ENCODE results near the gene VPS52. TPM values are rescaled to one million over a fixed set of nuclear protein-coding genes. Genes with fewer than 3 reads are reported as not detected.
A peak's percentile ranks its signal among the peaks of the same experiment; 100 is the strongest.

VPS52 gene
- total RNA-seq, 1 experiment from 2014 or later, result 47.1 TPM

DNA sequence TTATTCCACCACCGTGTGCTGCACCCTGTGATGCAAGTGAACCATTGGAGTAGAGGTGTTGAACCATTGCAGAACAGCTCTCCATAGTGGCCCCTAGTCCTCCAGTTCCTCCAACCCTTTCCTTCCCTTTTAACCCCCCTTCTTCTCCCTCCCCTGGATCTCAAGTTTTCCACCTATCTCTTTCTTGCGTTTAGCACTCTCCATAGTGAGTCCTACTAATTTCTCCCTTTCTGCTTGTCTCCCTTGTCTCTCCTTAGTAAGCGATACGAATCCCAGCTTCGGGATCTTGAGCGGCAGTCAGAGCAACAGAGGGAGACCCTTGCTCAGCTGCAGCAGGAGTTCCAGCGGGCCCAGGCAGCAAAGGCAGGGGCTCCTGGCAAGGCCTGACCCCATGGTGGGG is 18.8 kb upstream of the VPS52 start:
- Histone ChIP-seq H4K20me1 (ENCODE audit: control insufficient read depth, insufficient read depth, insufficient read length) (no peaks in the 10 kb centered on the region), H2BK15ac (ENCODE audit: low read depth, low read length) (no peak overlapping the region), H3K27me3 (ENCODE audit: insufficient read depth, low read length) (no peaks in the 10 kb centered on the region), H3K56ac (ENCODE audit: insufficient read length, low read depth, low read length) (no peak overlapping the region), H3K4ac (ENCODE audit: low read depth, low read length) (no peak overlapping the region), H3K4me2 (ENCODE audit: insufficient read depth, insufficient read length, low read length) (peak overlapping the region; percentile 74), H3K9ac (ENCODE audit: extremely low read depth, insufficient read length, low read length) (no peak overlapping the region), H2AK5ac (ENCODE audit: insufficient read length, low read length) (no peak overlapping the region), H4K8ac (replicated peaks; ENCODE audit: insufficient read length, low read depth, low read length) (no peak overlapping the region), H3K23ac (ENCODE audit: insufficient read length, low read depth, low read length) (no peak overlapping the region), H3K14ac (ENCODE audit: insufficient read depth, low read length) (no peak overlapping the region), H3T11ph (ENCODE audit: low read length) (no peak overlapping the region), H4K5ac (ENCODE audit: insufficient read length, low read depth, low read length) (no peak overlapping the region), H3K4me1 (ENCODE audit: insufficient read depth, low read length) (no peaks in the 10 kb centered on the region; the same call in 1 of the 2 replicates), H3K79me2 (ENCODE audit: insufficient read depth, low read length) (peaks cover 7% of the 10 kb centered on the region; the same call in 1 of the 2 replicates), H4K91ac (ENCODE audit: insufficient read length, low read depth, low read length) (no peak overlapping the region), H3K18ac (ENCODE audit: insufficient read length, low read depth, low read length) (no peak overlapping the region), H2BK5ac (ENCODE audit: insufficient read length, low read length) (no peak overlapping the region), H2BK20ac (ENCODE audit: low read depth, low read length, poor library complexity, severe bottlenecking) (no peak overlapping the region), H2BK120ac (ENCODE audit: low read depth, low read length, poor library complexity, severe bottlenecking) (no peak overlapping the region), H3K23me2 (ENCODE audit: insufficient read length, low read depth, low read length, poor library complexity, severe bottlenecking) (peaks cover 12% of the 10 kb centered on the region), H3K9me3 (ENCODE audit: control insufficient read depth, low read depth, low read length) (no peaks in the 10 kb centered on the region), H2BK12ac (ENCODE audit: insufficient read length, low read depth, low read length) (no peak overlapping the region), H3K79me1 (ENCODE audit: insufficient read depth, low read depth, low read length, poor library complexity, severe bottlenecking) (peaks cover 8% of the 10 kb centered on the region), H3K27ac (ENCODE audit: insufficient read length, low read depth, low read length) (no peak overlapping the region), H2AFZ (ENCODE audit: low read length) (no peak overlapping the region)
- peaks cover 29 to 74% (median 54%) of the 10 kb centered on the region in 3 experiments for H3K36me3 Mint-ChIP-seq (ENCODE audit: insufficient read depth in 1 of 3, low read depth in 3 of 3)
- WGBS (ENCODE audit: extremely low coverage, insufficient read length, low lambda C conversion rate), result no CpG with 5 or more reads among the region's 7 CpGs
- H3K27me3 Mint-ChIP-seq (ENCODE audit: low read depth), result no peaks in the 10 kb centered on the region; the same call in 1 of the 2 replicates
- H3K4me3 Mint-ChIP-seq, result peak overlapping the region; percentile 99 to 100
- no peak for TF ChIP-seq CTCF (conservative IDR thresholded peaks at IDR 0.05)
- no peak for DNase-seq
- no peaks in the 10 kb centered on the region for H3K9me3 Mint-ChIP-seq
- peaks cover 7 to 20% of the 10 kb centered on the region in 2 experiments for H3K4me1 Mint-ChIP-seq
- peak overlapping the region in 2 of 3 experiments; percentile 52 to 97; a peak in 2 of 7 replicates for H3K27ac Mint-ChIP-seq
